Caco-2 (cell line): ENCODE measurements around the gene NLGN3. TPM values are rescaled to one million over a fixed set of nuclear protein-coding genes. Genes with fewer than 3 reads are reported as not detected.

Experiments used
- BruUV-seq: library from RNA; stranded (reverse); fragments of 400-500 nt; replicated peaks from 2 replicates; lab custom pipeline; 2021; lab: Mats Ljungman, UMichigan
- CTCF ChIA-PET: fragments of 300-600 bp; sonication (Branson Sonifier 250); formaldehyde crosslinking; loops from one replicate; lab custom pipeline; 2022; ENCODE audit warnings: antibody characterized with exemption; lab: Charles Lee
- POLR2A ChIA-PET: fragments of 300-600 bp; sonication (Branson Sonifier 250); formaldehyde crosslinking; loops from one replicate; lab custom pipeline; 2022; ENCODE audit warnings: antibody characterized with exemption; lab: Charles Lee
- DNase-seq, 2 experiments: peaks; one replicate each; pipeline versions ENCODE4 v3.0.0 to v3.0.0-alpha.2; 2020 to 2022
- H3K27me3 ChIP-seq: replicated peaks from 2 replicates; pipeline ENCODE4 v1.6.0; 2011; ENCODE audit warnings: low read length; ENCODE audit not compliant: control insufficient read depth, insufficient read depth
- H3K36me3 ChIP-seq: 2 replicates; pipeline ENCODE4 v1.5.1; 2011; ENCODE audit warnings: low read length; ENCODE audit not compliant: control insufficient read depth, insufficient read depth
- H3K4me1 ChIP-seq: fragments of 250-450 bp; sonication (Bioruptor Pico); 2 replicates; pipeline ENCODE4 v1.5.1; 2020; ENCODE audit warnings: mild to moderate bottlenecking
- H3K4me3 ChIP-seq: 2 replicates; pipeline ENCODE4 v1.5.1; 2011; ENCODE audit warnings: low read depth, mild to moderate bottlenecking, control low read depth, low read length
- H3K9me3 ChIP-seq: fragments of 250-450 bp; sonication (Bioruptor Pico); 2 replicates; pipeline ENCODE4 v1.5.1; 2020; ENCODE audit warnings: mild to moderate bottlenecking, moderate library complexity
- H3K27ac Mint-ChIP-seq: one replicate; pipeline ENCODE4 v1.8.0; 2022; ENCODE audit warnings: mixed read lengths; ENCODE audit not compliant: unreplicated experiment
- H3K27me3 Mint-ChIP-seq: one replicate; pipeline ENCODE4 v1.8.0; 2022; ENCODE audit warnings: mixed read lengths; ENCODE audit not compliant: insufficient read depth, unreplicated experiment
- H3K36me3 Mint-ChIP-seq: one replicate; pipeline ENCODE4 v1.8.0; 2022; ENCODE audit warnings: mild to moderate bottlenecking, mixed read lengths; ENCODE audit not compliant: insufficient read depth, unreplicated experiment
- H3K4me1 Mint-ChIP-seq: one replicate; pipeline ENCODE4 v1.8.0; 2022; ENCODE audit warnings: low read depth, mixed read lengths; ENCODE audit not compliant: unreplicated experiment
- H3K4me3 Mint-ChIP-seq: one replicate; pipeline ENCODE4 v1.8.0; 2022; ENCODE audit warnings: mild to moderate bottlenecking, moderate library complexity, mixed read lengths; ENCODE audit not compliant: unreplicated experiment
- H3K9me3 Mint-ChIP-seq: one replicate; pipeline ENCODE4 v1.8.0; 2022; ENCODE audit warnings: mixed read lengths; ENCODE audit not compliant: unreplicated experiment
- intact Hi-C: fragments of 100-400 bp; cut with micrococcal nuclease; formaldehyde crosslinking; loops from one replicate; pipeline ENCODE4 v1.10.0; 2022; ENCODE audit not compliant: unreplicated experiment
- total RNA-seq: library from RNA; stranded (reverse); gene quantifications from 2 replicates; pipeline ENCODE4 v1.2.3, GENCODE V29; 2022
- TF ChIP-seq, protein P1 (sequence below), 2 experiments: fragments of 200-600 bp in 1 of 2; IDR thresholded peaks; 1 replicate in 1 of 2; 2 replicates in 1 of 2; pipeline versions ENCODE4 v1.5.1 to v1.8.0; 2011 to 2022; ENCODE audit warnings: antibody characterized with exemption in 1 of 2, control low read depth in 1 of 2, inconsistent platforms in 1 of 2, low read depth in 1 of 2, low read length in 1 of 2, mild to moderate bottlenecking in 1 of 2, moderate library complexity in 1 of 2; ENCODE audit not compliant: insufficient read depth in 1 of 2, severe bottlenecking in 1 of 2, unreplicated experiment in 1 of 2

NLGN3 gene
- total RNA-seq, 1 experiment from 2014 or later = 0.61 TPM

DNA sequence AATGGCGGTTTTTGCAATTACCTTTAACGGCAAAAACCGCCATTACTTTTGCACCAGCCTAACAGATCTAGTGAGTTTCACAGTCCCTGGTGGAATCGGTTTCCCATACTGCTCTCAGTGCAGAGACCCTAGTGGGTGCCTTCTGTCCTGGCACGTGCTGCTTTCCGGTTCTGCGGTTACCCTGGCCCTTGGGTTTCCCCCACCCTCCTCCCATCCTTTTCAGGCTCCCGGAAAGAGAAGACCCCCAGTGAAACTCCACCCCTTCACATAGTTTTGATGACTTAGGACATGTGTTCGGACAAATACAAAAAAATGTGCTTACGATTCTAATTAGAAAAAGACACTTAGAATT lies 36.9 kb downstream of the NLGN3 start:
- H3K27me3 Mint-ChIP-seq = no peaks in the 10 kb centered on the region
- Histone ChIP-seq H3K36me3 (no peaks in the 10 kb centered on the region), H3K9me3 (no peaks in the 10 kb centered on the region), H3K27me3 (no peaks in the 10 kb centered on the region), H3K4me1 (peaks cover 50% of the 10 kb centered on the region), H3K4me3 (peak overlapping the region; percentile 32)
- CTCF ChIA-PET = interaction anchor here (0.7 to 1.0 kb wide), 2 partner anchors 185 to 211 kb away, joined by 4 read pairs; partner anchors contain the start of gene TAF1
- H3K27ac Mint-ChIP-seq = peak overlapping the region; percentile 96
- BruUV-seq = TSS peak; percentile 40
- no peaks in the 10 kb centered on the region for H3K9me3 Mint-ChIP-seq
- POLR2A ChIA-PET = interaction anchor here (0.5 to 3.5 kb wide), 10 partner anchors 8 to 207 kb away, joined by 3 to 34 read pairs (median 4); partner anchors contain the start of genes GJB1, NONO and TAF1
- H3K4me3 Mint-ChIP-seq = peak overlapping the region; percentile 76
- TF ChIP-seq, protein P1, sequence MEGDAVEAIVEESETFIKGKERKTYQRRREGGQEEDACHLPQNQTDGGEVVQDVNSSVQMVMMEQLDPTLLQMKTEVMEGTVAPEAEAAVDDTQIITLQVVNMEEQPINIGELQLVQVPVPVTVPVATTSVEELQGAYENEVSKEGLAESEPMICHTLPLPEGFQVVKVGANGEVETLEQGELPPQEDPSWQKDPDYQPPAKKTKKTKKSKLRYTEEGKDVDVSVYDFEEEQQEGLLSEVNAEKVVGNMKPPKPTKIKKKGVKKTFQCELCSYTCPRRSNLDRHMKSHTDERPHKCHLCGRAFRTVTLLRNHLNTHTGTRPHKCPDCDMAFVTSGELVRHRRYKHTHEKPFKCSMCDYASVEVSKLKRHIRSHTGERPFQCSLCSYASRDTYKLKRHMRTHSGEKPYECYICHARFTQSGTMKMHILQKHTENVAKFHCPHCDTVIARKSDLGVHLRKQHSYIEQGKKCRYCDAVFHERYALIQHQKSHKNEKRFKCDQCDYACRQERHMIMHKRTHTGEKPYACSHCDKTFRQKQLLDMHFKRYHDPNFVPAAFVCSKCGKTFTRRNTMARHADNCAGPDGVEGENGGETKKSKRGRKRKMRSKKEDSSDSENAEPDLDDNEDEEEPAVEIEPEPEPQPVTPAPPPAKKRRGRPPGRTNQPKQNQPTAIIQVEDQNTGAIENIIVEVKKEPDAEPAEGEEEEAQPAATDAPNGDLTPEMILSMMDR (IDR thresholded peaks at IDR 0.05; ENCODE audit: insufficient read depth in 1 of 2, low read depth in 1 of 2, low read length in 1 of 2, severe bottlenecking in 1 of 2, unreplicated experiment in 1 of 2) = no peak
- peaks cover 9% of the 10 kb centered on the region for H3K36me3 Mint-ChIP-seq
- intact Hi-C loops = no loop called here
- H3K4me1 Mint-ChIP-seq = peaks cover 16% of the 10 kb centered on the region
- peak; percentile 30 to 42 for DNase-seq

- TF ChIP-seq, protein P1 (IDR thresholded peaks at IDR 0.05; ENCODE audit: insufficient read depth in 1 of 2, low read depth in 1 of 2, low read length in 1 of 2, severe bottlenecking in 1 of 2, unreplicated experiment in 1 of 2) = no peak
- BruUV-seq = TSS peak; percentile 89
- H3K4me3 Mint-ChIP-seq = peak overlapping the region; percentile 76
- no peaks in the 10 kb centered on the region for H3K9me3 ChIP-seq
- DNase-seq = peak; percentile 90 to 95
- peak overlapping the region; percentile 96 for H3K27ac Mint-ChIP-seq
- intact Hi-C loops = loop anchor here (2.0 kb wide), 2 partner anchors 101 to 185 kb away; partner anchors contain the start of genes NONO and TAF1
- peak overlapping the region; percentile 32 for H3K4me3 ChIP-seq
- H3K4me1 Mint-ChIP-seq = peaks cover 17% of the 10 kb centered on the region
- POLR2A ChIA-PET = interaction anchor here (0.5 to 3.5 kb wide), 12 partner anchors 9 to 208 kb away, joined by 3 to 34 read pairs (median 4); partner anchors contain the start of genes GJB1, NONO and TAF1
- no peaks in the 10 kb centered on the region for H3K27me3 Mint-ChIP-seq
- H3K9me3 Mint-ChIP-seq = no peaks in the 10 kb centered on the region
- peaks cover 9% of the 10 kb centered on the region for H3K36me3 Mint-ChIP-seq
- CTCF ChIA-PET = interaction anchor here (0.5 to 1.5 kb wide), 5 partner anchors 101 to 700 kb away, joined by 3 to 5 read pairs (median 4); partner anchors contain the start of genes NONO and TAF1
- H3K4me1 ChIP-seq = peaks cover 47% of the 10 kb centered on the region
- H3K27me3 ChIP-seq = no peaks in the 10 kb centered on the region
- no peaks in the 10 kb centered on the region for H3K36me3 ChIP-seq
These were observed 37.5 kb downstream of the NLGN3 start for GRCh38 chrX:71181910-71182799.

- DNase-seq = no peak
- peak overlapping the region; percentile 76 for H3K4me3 Mint-ChIP-seq
- peak overlapping the region; percentile 96 for H3K27ac Mint-ChIP-seq
- Histone ChIP-seq H3K27me3 (no peaks in the 10 kb centered on the region), H3K4me1 (peaks cover 40% of the 10 kb centered on the region), H3K36me3 (no peaks in the 10 kb centered on the region), H3K9me3 (no peaks in the 10 kb centered on the region), H3K4me3 (peak overlapping the region; percentile 20)
- POLR2A ChIA-PET = interaction anchor here (0.5 to 3.5 kb wide), 6 partner anchors 71 to 183 kb away, joined by 3 to 34 read pairs (median 8); partner anchors contain the start of genes NONO, TAF1 and ZMYM3
- TF ChIP-seq, protein P1 (IDR thresholded peaks at IDR 0.05; ENCODE audit: insufficient read depth in 1 of 2, low read depth in 1 of 2, low read length in 1 of 2, severe bottlenecking in 1 of 2, unreplicated experiment in 1 of 2) = no peak
- CTCF ChIA-PET = interaction anchor here (0.5 to 1.5 kb wide), 3 partner anchors 101 to 701 kb away, joined by 3 to 5 read pairs (median 4); partner anchors contain the start of gene NONO
- H3K36me3 Mint-ChIP-seq = peaks cover 9% of the 10 kb centered on the region
- no TSS peak for BruUV-seq
- no peaks in the 10 kb centered on the region for H3K9me3 Mint-ChIP-seq
- H3K27me3 Mint-ChIP-seq = no peaks in the 10 kb centered on the region
- intact Hi-C loops = loop anchor here (1.0 to 2.0 kb wide), 3 partner anchors 71 to 184 kb away; partner anchors contain the start of genes NONO, TAF1 and ZMYM3
- peaks cover 10% of the 10 kb centered on the region for H3K4me1 Mint-ChIP-seq
These were observed 38.2 kb downstream of the NLGN3 start for GRCh38 chrX:71182871-71183270.
